HG03575 (cell line): Measurements from ENCODE around the gene TBL1X.

ENCODE experiments used
- ATAC-seq: cut with Tn5 transposase; IDR thresholded peaks from one replicate; pipeline ENCODE4 v1.9.1; 2021; ENCODE audit not compliant: unreplicated experiment, insufficient number of reproducible peaks, low FRiP score; ENCODE audit errors: extremely low read depth

Gene TBL1X

DNA sequence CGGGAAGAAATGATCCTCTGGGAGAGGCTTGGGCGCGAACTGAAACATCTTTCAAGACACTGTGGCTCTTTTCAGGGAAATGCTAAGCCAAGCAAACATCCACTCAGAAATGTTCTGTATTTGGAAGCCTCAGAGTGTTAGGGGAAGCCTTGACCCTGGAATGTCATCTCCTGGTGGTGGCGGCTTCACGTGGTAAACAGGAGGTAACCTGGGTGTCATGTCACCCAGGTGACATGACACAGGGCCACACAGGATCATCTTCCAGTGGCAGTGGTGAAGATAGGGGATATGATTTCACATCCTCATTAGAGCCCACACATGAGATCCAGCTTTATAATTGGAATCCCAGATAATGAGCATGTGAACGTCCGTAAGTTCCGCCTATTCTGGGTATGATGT is 140.0 kb downstream of the TBL1X start:
- ATAC-seq: no peak

GRCh38 chrX:9605484-9605883 is 140.6 kb downstream of the TBL1X start:
- no peak for ATAC-seq

DNA sequence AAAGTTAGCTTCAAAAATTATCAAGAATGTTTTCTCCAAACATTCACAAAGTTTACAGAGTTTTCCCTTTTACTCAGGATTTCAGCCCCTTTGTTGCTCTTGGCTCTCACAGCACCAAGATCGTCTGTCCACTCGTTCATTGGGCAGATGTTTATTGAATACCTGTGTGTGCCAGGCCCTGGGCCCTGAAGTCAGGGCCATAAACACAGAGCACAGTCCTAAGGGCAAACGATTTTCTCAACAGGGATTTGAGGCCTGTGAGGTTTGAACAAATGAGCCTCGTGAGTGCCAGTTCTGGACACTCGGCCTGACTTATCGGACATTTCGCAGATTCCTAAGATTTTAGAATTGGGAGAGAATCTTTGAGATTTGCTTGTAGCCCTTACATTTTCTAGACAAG is 142.1 kb downstream of the TBL1X start:
- no peak for ATAC-seq

DNA sequence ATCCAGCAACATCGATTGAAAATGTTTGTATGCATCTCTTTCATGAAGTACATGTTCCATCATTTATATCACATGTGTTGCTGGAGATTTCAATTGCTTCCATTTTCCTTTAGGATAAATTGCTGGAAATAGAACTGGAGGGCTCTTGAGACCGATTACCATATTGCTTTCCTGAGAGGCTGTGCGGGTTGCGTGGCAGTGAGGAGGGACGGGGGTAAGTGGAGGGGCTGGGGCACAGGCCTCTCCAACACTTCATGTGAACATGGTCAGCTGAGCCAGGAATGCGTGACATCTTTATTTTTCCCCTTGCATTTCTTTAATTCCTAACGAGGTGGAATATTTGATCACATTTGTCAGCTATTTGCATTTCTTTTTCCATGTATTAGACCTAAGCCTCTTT is 144.6 kb downstream of the TBL1X start:
- ATAC-seq: no peak

GRCh38 chrX:9609987-9610386 is 145.1 kb downstream of the TBL1X start:
- ATAC-seq: no peak

GRCh38 chrX:9610771-9611392 is 146.0 kb downstream of the TBL1X start:
- no peak for ATAC-seq

DNA sequence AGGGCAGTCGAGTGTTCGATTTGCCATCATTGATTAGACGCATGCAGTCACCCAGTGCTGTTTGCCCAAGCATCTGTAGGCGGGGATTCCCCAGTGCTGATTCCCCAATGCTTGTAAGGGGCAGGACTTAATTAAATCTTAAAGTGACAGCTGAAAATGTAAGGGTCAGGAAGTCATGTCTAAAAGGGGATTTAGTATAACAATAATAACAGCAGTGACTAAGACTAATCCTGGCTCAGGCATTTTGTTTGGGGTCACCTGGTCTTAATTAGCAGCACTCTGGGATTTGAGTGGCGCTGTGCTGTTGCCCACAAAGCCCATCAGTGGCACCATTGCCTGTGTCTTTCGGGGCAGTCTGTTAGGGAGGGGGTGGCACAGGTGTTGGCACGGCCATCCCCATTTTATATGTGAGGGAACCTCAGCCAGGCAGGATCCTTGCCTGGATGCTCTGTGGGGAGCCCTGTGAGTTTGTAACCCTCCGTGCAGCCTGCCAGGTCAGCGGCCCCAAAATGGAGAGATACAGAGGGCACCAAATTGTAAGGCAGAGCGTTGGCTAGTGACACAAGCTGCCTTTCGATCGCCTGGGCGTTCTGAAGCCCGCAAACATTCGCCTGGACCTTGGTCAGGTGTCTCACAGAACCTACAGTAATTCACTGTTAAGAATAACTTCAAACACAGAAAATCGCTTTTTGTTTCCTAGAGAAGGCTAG is 146.7 kb downstream of the TBL1X start:
- ATAC-seq: no peak

DNA sequence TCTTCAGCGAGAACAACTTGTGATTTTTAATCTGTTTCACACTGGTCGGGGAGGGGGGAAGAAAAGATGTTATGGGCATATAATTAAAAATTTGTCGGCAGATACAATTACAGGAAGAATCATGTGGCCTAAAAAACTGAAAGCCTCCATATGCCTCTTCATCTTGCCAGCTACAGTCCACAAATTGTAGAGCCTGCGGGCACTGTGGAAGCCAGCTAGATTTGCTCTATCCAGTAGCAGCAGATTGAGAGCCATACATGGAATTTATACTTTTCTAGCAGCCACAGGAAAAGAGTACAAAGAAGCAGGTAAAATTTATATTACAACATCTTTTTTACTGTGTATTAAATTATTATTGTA is 147.3 kb downstream of the TBL1X start:
- ATAC-seq: no peak

DNA sequence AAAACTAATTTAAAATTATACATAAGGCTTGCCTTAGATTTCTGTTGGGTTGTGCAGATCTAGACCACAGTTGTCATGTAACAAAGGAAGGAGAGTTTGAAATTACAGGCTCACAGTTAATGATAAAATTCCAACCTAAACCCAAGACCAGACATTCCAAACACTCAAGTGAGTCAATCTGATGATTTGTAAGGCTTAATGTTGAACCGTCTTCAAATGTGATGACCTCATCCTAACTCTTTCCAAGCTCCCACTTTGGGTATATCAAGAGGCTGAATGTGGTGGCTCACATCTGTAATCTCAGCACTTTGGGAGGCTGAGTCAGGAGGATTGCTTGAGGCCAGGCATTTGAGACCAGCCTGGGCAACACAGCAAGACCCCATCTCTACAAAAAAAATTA is 149.2 kb downstream of the TBL1X start:
- no peak for ATAC-seq

- no peak for ATAC-seq
Measured at GRCh38 chrX:9619133-9619532, 154.3 kb downstream of the TBL1X start.

DNA sequence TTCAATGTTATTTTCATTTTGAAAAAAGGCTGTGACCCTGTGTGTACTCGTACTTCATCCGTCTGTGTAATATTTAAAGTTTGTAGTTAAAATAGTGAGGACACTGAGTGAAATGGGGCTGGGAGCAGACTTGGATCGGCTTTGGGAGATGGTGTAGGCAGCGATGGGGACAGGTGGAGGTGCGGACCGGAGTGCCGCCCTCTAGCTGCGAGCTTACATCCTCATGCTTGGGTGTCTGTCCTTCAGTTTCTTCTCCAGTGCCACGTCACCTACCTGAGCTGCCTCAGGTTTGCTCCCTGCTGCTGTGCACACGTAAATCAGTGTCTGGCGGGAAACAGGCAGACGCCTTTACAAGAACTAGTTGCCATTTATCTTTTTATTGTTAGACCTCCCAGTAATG is 154.7 kb downstream of the TBL1X start:
- no peak for ATAC-seq

GRCh38 chrX:9622128-9622527 is 157.3 kb downstream of the TBL1X start:
- no peak for ATAC-seq

DNA sequence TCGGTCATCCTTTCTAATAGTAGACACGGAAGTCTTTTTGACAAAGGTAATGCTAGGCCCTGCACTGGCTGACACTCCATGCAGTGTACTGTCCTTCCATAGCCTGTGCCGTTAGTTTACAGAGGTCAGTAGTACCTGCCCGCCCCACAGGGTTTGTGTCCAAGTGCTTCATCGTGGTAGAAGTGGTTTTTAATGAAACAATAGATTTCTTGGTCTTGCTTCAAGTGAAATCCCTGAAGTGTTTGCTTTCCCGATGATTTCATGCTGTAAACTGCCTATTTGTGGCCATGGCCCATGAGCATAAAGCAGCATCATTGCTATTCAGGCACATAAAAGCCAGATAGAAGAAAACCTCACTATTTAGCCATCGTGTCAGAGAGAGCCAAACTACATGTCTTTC is 161.5 kb downstream of the TBL1X start:
- ATAC-seq: no peak

- no peak for ATAC-seq
Measured at GRCh38 chrX:9627922-9628321, 163.1 kb downstream of the TBL1X start.

DNA sequence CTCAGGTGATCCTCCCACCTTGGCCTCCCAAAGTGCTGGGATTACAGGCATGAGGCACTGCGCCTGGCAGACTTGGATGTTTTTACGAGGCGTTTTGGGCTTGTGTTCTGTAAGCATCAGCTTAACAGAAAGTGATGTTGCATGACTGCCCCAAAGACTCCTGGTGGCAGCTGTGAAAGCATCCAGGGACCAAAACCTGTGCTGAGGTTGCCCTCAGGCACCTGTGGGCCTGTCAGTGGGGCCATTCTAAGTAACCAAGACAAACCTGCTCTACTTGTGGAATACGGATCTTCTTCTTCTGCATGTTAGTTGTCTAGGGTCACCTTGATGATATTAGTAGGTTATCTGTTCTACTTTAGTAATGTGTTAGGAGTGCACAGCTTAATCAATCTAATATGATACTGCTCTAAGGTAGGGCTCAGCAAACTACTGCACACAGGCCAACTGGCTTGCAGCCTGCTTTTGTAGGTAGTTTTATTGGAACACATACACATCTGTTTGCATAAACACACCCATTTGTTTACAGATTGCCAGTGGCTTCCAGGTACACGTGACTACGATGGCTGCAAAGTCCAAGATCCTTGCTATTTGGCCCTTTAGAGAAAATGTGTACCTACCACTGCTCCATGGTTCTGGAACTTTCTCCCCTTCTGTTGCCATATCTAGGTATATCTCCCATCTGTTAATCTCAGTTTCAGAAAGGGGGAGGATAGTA is 164.1 kb downstream of the TBL1X start:
- no peak for ATAC-seq

DNA sequence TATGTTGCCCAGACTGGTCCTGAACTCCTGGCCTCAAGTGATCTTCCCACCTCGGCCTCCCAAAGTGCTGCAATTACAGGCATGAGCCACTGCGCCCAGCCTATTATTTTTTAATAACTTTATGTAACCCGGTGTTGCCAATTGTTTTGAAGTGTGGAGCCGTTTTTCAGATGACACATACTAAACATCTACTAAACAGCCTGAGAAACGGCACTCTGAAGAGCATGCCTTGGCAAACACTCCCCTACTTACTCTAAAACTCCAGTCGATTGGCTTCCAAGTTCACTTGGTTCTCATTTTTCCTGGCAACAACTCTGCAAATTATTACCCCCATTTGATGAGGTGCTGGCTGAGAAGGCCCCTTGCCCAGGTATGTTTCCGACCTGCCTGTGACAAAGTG is 169.7 kb downstream of the TBL1X start:
- ATAC-seq: no peak

DNA sequence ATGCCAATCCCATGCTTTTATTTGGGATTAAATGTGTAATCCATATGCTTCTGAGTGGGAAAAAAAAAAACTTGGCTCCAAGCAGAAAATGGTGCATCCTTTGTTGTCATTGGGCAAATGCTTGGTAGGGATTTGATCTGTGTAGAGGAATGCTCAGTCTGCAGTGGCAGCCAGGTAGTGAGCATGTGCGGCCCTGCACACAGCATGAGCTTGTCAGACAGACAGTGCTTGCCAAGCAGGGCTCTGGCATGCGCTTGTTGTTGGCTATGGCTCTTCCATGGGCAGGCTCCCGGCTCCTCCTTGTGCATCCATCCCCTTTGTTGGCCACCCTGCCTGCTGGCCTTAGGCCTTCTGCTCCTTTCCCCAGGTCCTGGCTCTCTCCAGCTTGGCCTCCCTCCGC is 170.5 kb downstream of the TBL1X start:
- no peak for ATAC-seq

- no peak for ATAC-seq
Measured at GRCh38 chrX:9635803-9636202, 170.9 kb downstream of the TBL1X start.

DNA sequence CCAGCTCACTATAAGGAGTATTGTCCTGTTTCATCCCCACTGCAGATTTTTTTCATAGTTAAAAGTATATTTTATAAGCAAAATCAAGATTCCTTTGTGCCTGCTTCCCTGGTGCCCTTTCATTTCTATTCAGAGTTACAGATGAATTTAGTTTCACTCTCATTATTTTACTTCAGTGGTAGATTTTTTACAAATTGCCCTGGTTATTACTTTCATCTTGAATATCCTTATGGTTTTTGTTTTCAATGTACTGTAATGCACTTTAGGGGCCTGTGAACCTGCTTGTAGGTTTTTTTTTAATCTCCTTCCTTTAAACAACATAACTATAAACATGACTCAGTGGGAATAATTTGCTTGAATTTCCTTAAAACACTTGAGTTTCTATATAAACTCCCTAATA is 174.0 kb downstream of the TBL1X start:
- no peak for ATAC-seq

- no peak for ATAC-seq
Measured at GRCh38 chrX:9642270-9642995, 177.6 kb downstream of the TBL1X start.
